Liver (tissue), 9 donors: ENCODE measurements around the gene TARS2. TPM values are rescaled to one million over a fixed set of nuclear protein-coding genes. Genes with fewer than 3 reads are reported as not detected.

Experiments used
- DNase-seq: peaks from one replicate; pipeline ENCODE4 v3.0.0-alpha.2; 2017; ENCODE audit warnings: low spot score
- H3K27ac ChIP-seq, 2 donors: one replicate each; pipeline ENCODE4 v1.7.0; 2013; ENCODE audit warnings: inconsistent platforms in 2 of 2, low read length in 2 of 2, control low read depth in 1 of 2, low read depth in 1 of 2, mild to moderate bottlenecking in 1 of 2
- H3K27me3 ChIP-seq, 4 donors: one replicate each; pipeline versions ENCODE4 v1.6.1 to v1.7.0; 2013; ENCODE audit warnings: low read length in 3 of 4, inconsistent platforms in 1 of 4, mild to moderate bottlenecking in 1 of 4, moderate library complexity in 1 of 4; ENCODE audit not compliant: control insufficient read depth in 4 of 4, insufficient read depth in 4 of 4
- H3K36me3 ChIP-seq, 4 donors: one replicate each; pipeline versions ENCODE4 v1.6.1 to v1.7.0; 2013; ENCODE audit warnings: low read length in 3 of 4, mild to moderate bottlenecking in 3 of 4, low read depth in 1 of 4, moderate library complexity in 1 of 4; ENCODE audit not compliant: control insufficient read depth in 4 of 4, insufficient read depth in 3 of 4
- H3K4me1 ChIP-seq, 4 donors: one replicate each; pipeline versions ENCODE4 v1.6.1 to v1.7.0; 2013; ENCODE audit warnings: low read length in 3 of 4, mild to moderate bottlenecking in 3 of 4, moderate library complexity in 1 of 4; ENCODE audit not compliant: control insufficient read depth in 4 of 4, insufficient read depth in 4 of 4
- H3K4me3 ChIP-seq, 3 donors: one replicate each; pipeline versions ENCODE4 v1.6.1 to v1.7.0; 2013; ENCODE audit warnings: low read length in 3 of 3, control low read depth in 1 of 3, low read depth in 1 of 3, mild to moderate bottlenecking in 1 of 3
- H3K9ac ChIP-seq, 2 donors: one replicate each; pipeline ENCODE4 v1.7.0; 2013; ENCODE audit warnings: low read length in 2 of 2, mild to moderate bottlenecking in 2 of 2, moderate library complexity in 2 of 2, control low read depth in 1 of 2, low read depth in 1 of 2
- H3K9me3 ChIP-seq, 4 donors: one replicate each; pipeline versions ENCODE4 v1.6.1 to v1.7.0; 2013; ENCODE audit warnings: low read length in 3 of 4; ENCODE audit not compliant: control insufficient read depth in 4 of 4
- ATF3 ChIP-seq: IDR thresholded peaks from 2 replicates; pipeline ENCODE4 v1.6.1; 2016; ENCODE audit warnings: antibody characterized with exemption
- CTCF ChIP-seq: fragments of 150-350 bp; IDR thresholded peaks from 2 replicates; pipeline ENCODE4 v1.5.1; 2017; ENCODE audit warnings: improper control_type of control experiment, low read depth, low read length; ENCODE audit not compliant: missing input control
- EGR1 ChIP-seq, 2 donors: IDR thresholded peaks; 2 replicates each; pipeline ENCODE4 v1.6.1; 2016 to 2018; ENCODE audit warnings: antibody characterized with exemption in 2 of 2, low read depth in 2 of 2
- FOXA1 ChIP-seq: IDR thresholded peaks from 2 replicates; pipeline ENCODE4 v1.6.1; 2016; ENCODE audit warnings: antibody characterized with exemption
- FOXA2 ChIP-seq: IDR thresholded peaks from 2 replicates; pipeline ENCODE4 v1.6.1; 2016; ENCODE audit warnings: antibody characterized with exemption
- GABPA ChIP-seq, 2 donors: IDR thresholded peaks in 1 of 2; conservative IDR thresholded peaks in 1 of 2; 2 replicates each; pipeline ENCODE4 v1.6.1; 2016; ENCODE audit warnings: antibody characterized with exemption in 2 of 2, mild to moderate bottlenecking in 1 of 2, moderate library complexity in 1 of 2
- HNF4A ChIP-seq, 2 donors: conservative IDR thresholded peaks; 2 replicates each; pipeline ENCODE4 v1.6.1; 2016; ENCODE audit warnings: antibody characterized with exemption in 2 of 2, mild to moderate bottlenecking in 2 of 2
- HNF4G ChIP-seq: IDR thresholded peaks from 2 replicates; pipeline ENCODE4 v1.6.1; 2016; ENCODE audit warnings: antibody characterized with exemption
- JUND ChIP-seq, 2 donors: IDR thresholded peaks; 2 replicates each; pipeline ENCODE4 v1.6.1; 2016; ENCODE audit warnings: antibody characterized with exemption in 2 of 2
- MAX ChIP-seq: IDR thresholded peaks from 2 replicates; pipeline ENCODE4 v1.6.1; 2016; ENCODE audit warnings: antibody characterized with exemption
- NR2F2 ChIP-seq: IDR thresholded peaks from 2 replicates; pipeline ENCODE4 v1.6.1; 2016; ENCODE audit warnings: antibody characterized with exemption
- RAD21 ChIP-seq, 2 donors: IDR thresholded peaks; 2 replicates each; pipeline ENCODE4 v1.6.1; 2016; ENCODE audit warnings: antibody characterized with exemption in 2 of 2, mild to moderate bottlenecking in 2 of 2
- REST ChIP-seq: IDR thresholded peaks from 2 replicates; pipeline ENCODE4 v1.6.1; 2016; ENCODE audit warnings: antibody characterized with exemption, mild to moderate bottlenecking
- RXRA ChIP-seq, 2 donors: IDR thresholded peaks; 2 replicates each; pipeline ENCODE4 v1.6.1; 2017 to 2018; ENCODE audit warnings: antibody characterized with exemption in 2 of 2, mild to moderate bottlenecking in 1 of 2
- SP1 ChIP-seq: IDR thresholded peaks from 2 replicates; pipeline ENCODE4 v1.6.1; 2018; ENCODE audit warnings: antibody characterized with exemption, mild to moderate bottlenecking
- YY1 ChIP-seq: IDR thresholded peaks from 2 replicates; pipeline ENCODE4 v1.6.1; 2016; ENCODE audit warnings: antibody characterized with exemption, mild to moderate bottlenecking
- ZBTB33 ChIP-seq: IDR thresholded peaks from 2 replicates; pipeline ENCODE4 v1.6.1; 2016; ENCODE audit warnings: antibody characterized with exemption
- WGBS: extraction: QIAGEN DNeasy Blood & Tissue Kit; methylation state at CpG from one replicate; pipeline ENCODE4 v1.1.7; 2013; 5-methylcytosine and 5-hydroxymethylcytosine counted together
- polyA plus RNA-seq, 2 donors: library from polyadenylated mRNA; stranded (reverse) in 1 of 2; unstranded in 1 of 2; fragments of 200-250 nt in 1 of 2; fragments of >200 nt in 1 of 2; fragmentation: Nextera tagmentation in 1 of 2; extraction: Ambion mirVana in 1 of 2; gene quantifications; one replicate each; pipeline versions ENCODE4 v1.2.1 to v1.2.3, GENCODE V29; 2013 to 2015
- total RNA-seq, 2 donors: library from RNA; depleted of rRNA; stranded (reverse); fragments of >200 nt; gene quantifications; one replicate each; pipeline ENCODE4 v1.2.3, GENCODE V29; 2014
- donor health status: healthy.
- donor health status: healthy.
- donor health status: healthy.
- donor health status: healthy.
- donor health status: healthy.

TARS2 gene
- total and polyA plus RNA-seq, 4 donors, result 10.9 to 20.8 (median 18.6) TPM

GRCh38 chr1:150493175-150493574, 6.0 kb downstream of the TARS2 start:
- DNase-seq, result no peak
- TF ChIP-seq MAX, result no peak
- no peak for TF ChIP-seq ATF3
- no peak for TF ChIP-seq JUND (IDR thresholded peaks at IDR 0.05)
- TF ChIP-seq CTCF, result no peak
- TF ChIP-seq GABPA (IDR thresholded peaks at IDR 0.05 in 1 of 2, conservative IDR thresholded peaks at IDR 0.05 in 1 of 2), result no peak
- TF ChIP-seq NR2F2, result no peak
- no peak for TF ChIP-seq SP1
- no peak for TF ChIP-seq RAD21 (IDR thresholded peaks at IDR 0.05)
- H3K27me3 ChIP-seq, result no peaks in the 10 kb centered on the region
- peaks cover 0 to 4% (median 1%) of the 10 kb centered on the region in 4 donors for H3K4me1 ChIP-seq
- H3K4me3 ChIP-seq, result no peak overlapping the region
- H3K9me3 ChIP-seq, result no peaks in the 10 kb centered on the region
- 97% methylated on average over 8 of the region's 8 CpGs for WGBS
- no peak overlapping the region for H3K27ac ChIP-seq
- H3K9ac ChIP-seq, result no peak overlapping the region
- H3K36me3 ChIP-seq, result peaks cover 4 to 47% (median 23%) of the 10 kb centered on the region in 4 donors

- peaks cover 5 to 43% (median 24%) of the 10 kb centered on the region in 4 donors for H3K36me3 ChIP-seq
- no peaks in the 10 kb centered on the region for H3K27me3 ChIP-seq
- 89% methylated on average over 10 of the region's 10 CpGs for WGBS
- H3K9ac ChIP-seq, result no peak overlapping the region
- no peak for TF ChIP-seq REST
- TF ChIP-seq FOXA2, result no peak
- TF ChIP-seq CTCF, result no peak
- no peak for TF ChIP-seq RAD21 (IDR thresholded peaks at IDR 0.05)
- TF ChIP-seq NR2F2, result no peak
- no peak for TF ChIP-seq FOXA1
- no peak for TF ChIP-seq GABPA (IDR thresholded peaks at IDR 0.05 in 1 of 2, conservative IDR thresholded peaks at IDR 0.05 in 1 of 2)
- TF ChIP-seq ZBTB33, result no peak
- TF ChIP-seq YY1, result no peak
- no peak for TF ChIP-seq SP1
- no peak for TF ChIP-seq ATF3
- no peak for TF ChIP-seq HNF4A (conservative IDR thresholded peaks at IDR 0.05)
- no peak for TF ChIP-seq JUND (IDR thresholded peaks at IDR 0.05)
- TF ChIP-seq RXRA (IDR thresholded peaks at IDR 0.05), result no peak
- TF ChIP-seq HNF4G, result no peak
- no peak for TF ChIP-seq EGR1 (IDR thresholded peaks at IDR 0.05; ENCODE audit: low read depth in 2 of 2)
- TF ChIP-seq MAX, result no peak
- H3K9me3 ChIP-seq, result no peaks in the 10 kb centered on the region
- no peak overlapping the region for H3K27ac ChIP-seq
- H3K4me3 ChIP-seq, result no peak overlapping the region
- H3K4me1 ChIP-seq, result peaks cover 0 to 8% (median 0%) of the 10 kb centered on the region in 4 donors
- no peak for DNase-seq
Observed at GRCh38 chr1:150498342-150498741, 11.1 kb downstream of the TARS2 start.
